ENCODE results near the gene ELP2.
"Not testable (repeated sequence)": the region's sequence is repeated elsewhere in the genome, so short reads cannot be mapped to it uniquely, and the experiment has no call there.

The ELP2 gene

GRCh38 chr18:36129300-36130038 is at the start of gene ELP2, which contains the start of gene SLC39A6 (continued):
- TF ChIP-seq PRDM10 (tag by site-specific recombination; IDR thresholded peaks at IDR 0.05): peak; percentile 80

- peak; percentile 91 for TF ChIP-seq SETDB1 (IDR thresholded peaks at IDR 0.05; ENCODE audit: insufficient read length, low read length)
- H3K4me3 ChIP-seq (ENCODE audit: low read depth, low read length); H3K36me3 ChIP-seq (ENCODE audit: control insufficient read depth in 2 of 2, insufficient read depth in 1 of 2, low read length in 2 of 2); H3K27ac ChIP-seq (ENCODE audit: extremely low read depth, low read depth, low read length); H3K4me1 ChIP-seq (ENCODE audit: control insufficient read depth, insufficient read depth, low read length); POLR2A ChIA-PET; H3K9me3 ChIP-seq (ENCODE audit: control insufficient read depth, insufficient read depth, low read depth, low read length): not testable (repeated sequence)
- CTCF ChIA-PET: interaction anchor here (0.7 to 1.5 kb wide), 3 partner anchors 14 to 204 kb away, joined by 3 read pairs; no protein-coding TSS in a partner anchor
Measured at GRCh38 chr18:36081118-36081517, 48.6 kb upstream of the ELP2 start.

GRCh38 chr18:36083729-36084128 is 46.0 kb upstream of the ELP2 start:
- ChIA-PET CTCF (no interaction called here), POLR2A (no interaction called here)
- TF ChIP-seq ZNF548 (tag by site-specific recombination; IDR thresholded peaks at IDR 0.05): no peak
- Histone ChIP-seq H3K9me3 (ENCODE audit: control insufficient read depth, insufficient read depth, low read depth, low read length) (no peaks in the 10 kb centered on the region), H3K4me1 (ENCODE audit: control insufficient read depth, insufficient read depth, low read length) (no peaks in the 10 kb centered on the region), H3K4me3 (ENCODE audit: low read depth, low read length) (no peak overlapping the region), H3K36me3 (ENCODE audit: control insufficient read depth in 2 of 2, insufficient read depth in 1 of 2, low read length in 2 of 2) (no peaks in the 10 kb centered on the region), H3K27ac (ENCODE audit: extremely low read depth, low read depth, low read length) (no peak overlapping the region)

GRCh38 chr18:36085195-36085594 is 44.5 kb upstream of the ELP2 start:
- H3K4me3 ChIP-seq (ENCODE audit: low read depth, low read length): no peak overlapping the region
- no peak for TF ChIP-seq REST (tag by site-specific recombination; IDR thresholded peaks at IDR 0.05)
- TF ChIP-seq, protein P1, sequence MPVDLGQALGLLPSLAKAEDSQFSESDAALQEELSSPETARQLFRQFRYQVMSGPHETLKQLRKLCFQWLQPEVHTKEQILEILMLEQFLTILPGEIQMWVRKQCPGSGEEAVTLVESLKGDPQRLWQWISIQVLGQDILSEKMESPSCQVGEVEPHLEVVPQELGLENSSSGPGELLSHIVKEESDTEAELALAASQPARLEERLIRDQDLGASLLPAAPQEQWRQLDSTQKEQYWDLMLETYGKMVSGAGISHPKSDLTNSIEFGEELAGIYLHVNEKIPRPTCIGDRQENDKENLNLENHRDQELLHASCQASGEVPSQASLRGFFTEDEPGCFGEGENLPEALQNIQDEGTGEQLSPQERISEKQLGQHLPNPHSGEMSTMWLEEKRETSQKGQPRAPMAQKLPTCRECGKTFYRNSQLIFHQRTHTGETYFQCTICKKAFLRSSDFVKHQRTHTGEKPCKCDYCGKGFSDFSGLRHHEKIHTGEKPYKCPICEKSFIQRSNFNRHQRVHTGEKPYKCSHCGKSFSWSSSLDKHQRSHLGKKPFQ (tag by site-specific recombination; IDR thresholded peaks at IDR 0.05): no peak
- no peak for TF ChIP-seq EGR2 (tag by site-specific recombination; IDR thresholded peaks at IDR 0.05; ENCODE audit: low read depth)
- no peak for TF ChIP-seq KLF16 (tag by site-specific recombination; IDR thresholded peaks at IDR 0.05)
- TF ChIP-seq ZNF146 (tag by site-specific recombination; IDR thresholded peaks at IDR 0.05): no peak
- TF ChIP-seq, protein P2, sequence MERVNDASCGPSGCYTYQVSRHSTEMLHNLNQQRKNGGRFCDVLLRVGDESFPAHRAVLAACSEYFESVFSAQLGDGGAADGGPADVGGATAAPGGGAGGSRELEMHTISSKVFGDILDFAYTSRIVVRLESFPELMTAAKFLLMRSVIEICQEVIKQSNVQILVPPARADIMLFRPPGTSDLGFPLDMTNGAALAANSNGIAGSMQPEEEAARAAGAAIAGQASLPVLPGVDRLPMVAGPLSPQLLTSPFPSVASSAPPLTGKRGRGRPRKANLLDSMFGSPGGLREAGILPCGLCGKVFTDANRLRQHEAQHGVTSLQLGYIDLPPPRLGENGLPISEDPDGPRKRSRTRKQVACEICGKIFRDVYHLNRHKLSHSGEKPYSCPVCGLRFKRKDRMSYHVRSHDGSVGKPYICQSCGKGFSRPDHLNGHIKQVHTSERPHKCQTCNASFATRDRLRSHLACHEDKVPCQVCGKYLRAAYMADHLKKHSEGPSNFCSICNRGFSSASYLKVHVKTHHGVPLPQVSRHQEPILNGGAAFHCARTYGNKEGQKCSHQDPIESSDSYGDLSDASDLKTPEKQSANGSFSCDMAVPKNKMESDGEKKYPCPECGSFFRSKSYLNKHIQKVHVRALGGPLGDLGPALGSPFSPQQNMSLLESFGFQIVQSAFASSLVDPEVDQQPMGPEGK (tag by site-specific recombination; IDR thresholded peaks at IDR 0.05): no peak
- no peak for TF ChIP-seq ZNF24 (tag by site-specific recombination; IDR thresholded peaks at IDR 0.05)
- TF ChIP-seq ZNF670 (tag by site-specific recombination; IDR thresholded peaks at IDR 0.05; ENCODE audit: low read depth): no peak
- no peak for TF ChIP-seq ZSCAN18 (tag by site-specific recombination; IDR thresholded peaks at IDR 0.05)
- TF ChIP-seq ZNF555 (tag by site-specific recombination; conservative IDR thresholded peaks at IDR 0.05): no peak
- no peaks in the 10 kb centered on the region for H3K9me3 ChIP-seq (ENCODE audit: control insufficient read depth, insufficient read depth, low read depth, low read length)
- no peaks in the 10 kb centered on the region for H3K36me3 ChIP-seq (ENCODE audit: control insufficient read depth in 2 of 2, insufficient read depth in 1 of 2, low read length in 2 of 2)
- H3K27ac ChIP-seq (ENCODE audit: extremely low read depth, low read depth, low read length): no peak overlapping the region
- CTCF ChIA-PET: interaction anchor here (0.6 to 1.3 kb wide), 3 partner anchors 11 to 408 kb away, joined by 3 to 8 read pairs (median 3); no protein-coding TSS in a partner anchor
- H3K4me1 ChIP-seq (ENCODE audit: control insufficient read depth, insufficient read depth, low read length): no peaks in the 10 kb centered on the region
- POLR2A ChIA-PET: no interaction called here
